ENCODE data around the gene ZNF202. TPM values are rescaled to one million over a fixed set of nuclear protein-coding genes. Genes with fewer than 3 reads are reported as not detected.

Gene ZNF202
- polyA plus RNA-seq, 4 donors, result 14.3 to 23.9 (median 18.9) TPM

GRCh38 chr11:123684601-123685000 lies 56.9 kb downstream of the ZNF202 start:
- DNase-seq (ENCODE audit: low read depth in 4 of 4, low spot score in 2 of 4), result no peak

GRCh38 chr11:123683428-123684170 lies 57.9 kb downstream of the ZNF202 start:
- DNase-seq (ENCODE audit: low read depth in 4 of 4, low spot score in 2 of 4), result no peak

- DNase-seq (ENCODE audit: low read depth in 4 of 4, low spot score in 2 of 4), result no peak
Observed at GRCh38 chr11:123682696-123683410, 58.6 kb downstream of the ZNF202 start.

GRCh38 chr11:123681030-123681429 lies 60.4 kb downstream of the ZNF202 start:
- no peak for DNase-seq (ENCODE audit: low read depth in 4 of 4, low spot score in 2 of 4)

- no peak for DNase-seq (ENCODE audit: low read depth in 4 of 4, low spot score in 2 of 4)
Observed at GRCh38 chr11:123678246-123678645, 63.2 kb downstream of the ZNF202 start.

GRCh38 chr11:123677510-123677909 lies 64.0 kb downstream of the ZNF202 start:
- DNase-seq (ENCODE audit: low read depth in 4 of 4, low spot score in 2 of 4), result no peak

- no peak for DNase-seq (ENCODE audit: low read depth in 4 of 4, low spot score in 2 of 4)
Observed at GRCh38 chr11:123674297-123674696, 67.2 kb downstream of the ZNF202 start.

Other genes starting within 250 kb of the ZNF202 start
- 1 to 10 TPM; 1.1 to 2.2 (median 1.7) TPM for gene SCN3B, start 87.0 kb downstream of the ZNF202 start, polyA plus RNA-seq (ENCODE audit: insufficient read length in 4 of 4)
- gene OR6X1, start 12.9 kb upstream of the ZNF202 start, polyA plus RNA-seq (ENCODE audit: insufficient read length in 4 of 4), result not detected
- gene OR6M1, start 64.7 kb upstream of the ZNF202 start, polyA plus RNA-seq (ENCODE audit: insufficient read length in 4 of 4), result not detected
- gene TMEM225, start 144.0 kb upstream of the ZNF202 start, polyA plus RNA-seq (ENCODE audit: insufficient read length in 4 of 4), result not detected
- under 1 TPM in 1 of 4 donors, not detected in 3; 0.03 TPM for gene OR8D4, start 160.5 kb upstream of the ZNF202 start, polyA plus RNA-seq (ENCODE audit: insufficient read length in 4 of 4)
- gene OR4D5, start 198.0 kb upstream of the ZNF202 start, polyA plus RNA-seq (ENCODE audit: insufficient read length in 4 of 4), result not detected
- not detected for gene OR6T1, start 202.2 kb upstream of the ZNF202 start, polyA plus RNA-seq (ENCODE audit: insufficient read length in 4 of 4)
- gene OR10S1, start 236.1 kb upstream of the ZNF202 start, polyA plus RNA-seq (ENCODE audit: insufficient read length in 4 of 4), result not detected

All from left renal cortex interstitium (tissue), 4 donors.